Inflammatory macrophage treated with lipopolysaccharide for 1 hour (primary cell): ENCODE results near the gene CLCNKA.

ENCODE experiments used
- DNase-seq, 2 donors: peaks; one replicate each; pipeline ENCODE4 v3.0.0-alpha.2; 2020 to 2022

The CLCNKA gene

GRCh38 chr1:16065269-16065576 lies 43.4 kb downstream of the CLCNKA start:
- no peak for DNase-seq

- no peak for DNase-seq
These were observed 44.4 kb downstream of the CLCNKA start for GRCh38 chr1:16066245-16066644.

- DNase-seq: no peak
These were observed 45.4 kb downstream of the CLCNKA start for GRCh38 chr1:16067127-16067768.

GRCh38 chr1:16067933-16068332 lies 46.1 kb downstream of the CLCNKA start:
- no peak for DNase-seq

- DNase-seq: no peak
These were observed 46.8 kb downstream of the CLCNKA start for GRCh38 chr1:16068356-16069270.

- no peak for DNase-seq
These were observed 49.0 kb downstream of the CLCNKA start for GRCh38 chr1:16070640-16071355.

GRCh38 chr1:16071614-16072013 lies 49.8 kb downstream of the CLCNKA start:
- DNase-seq: no peak

GRCh38 chr1:16072095-16072494 lies 50.3 kb downstream of the CLCNKA start:
- no peak for DNase-seq

- no peak for DNase-seq
These were observed 51.0 kb downstream of the CLCNKA start for GRCh38 chr1:16072616-16073484.

GRCh38 chr1:16073490-16074119 lies 51.8 kb downstream of the CLCNKA start, which contains the start of gene FAM131C:
Gene FAM131C, minus strand, starts transcription at chr1:16073651. Its CDS starts 209 bp downstream, at chr1:16073442.
- DNase-seq: no peak

- no peak for DNase-seq
These were observed 52.4 kb downstream of the CLCNKA start for GRCh38 chr1:16074217-16074616.

- DNase-seq: no peak
These were observed 53.6 kb downstream of the CLCNKA start for GRCh38 chr1:16075337-16076030.

- no peak for DNase-seq
These were observed 54.4 kb downstream of the CLCNKA start for GRCh38 chr1:16076031-16076864.

- DNase-seq: no peak
These were observed 55.0 kb downstream of the CLCNKA start for GRCh38 chr1:16076865-16077238.

GRCh38 chr1:16077406-16078245 lies 55.8 kb downstream of the CLCNKA start:
- no peak for DNase-seq

GRCh38 chr1:16078925-16079656 lies 57.3 kb downstream of the CLCNKA start:
- DNase-seq: peak; percentile 22 to 72

GRCh38 chr1:16080422-16081150 lies 58.8 kb downstream of the CLCNKA start:
- no peak for DNase-seq

- no peak for DNase-seq
These were observed 59.8 kb downstream of the CLCNKA start for GRCh38 chr1:16081636-16082035.
